GM18861 (cell line): ENCODE results near the gene CDH26.

Source experiments
- ATAC-seq: cut with Tn5 transposase; IDR thresholded peaks from one replicate; pipeline ENCODE4 v1.9.1; 2021; ENCODE audit not compliant: unreplicated experiment

The CDH26 gene

GRCh38 chr20:60057866-60058807 lies 99.9 kb downstream of the CDH26 start:
- no peak for ATAC-seq

GRCh38 chr20:60058879-60059278 lies 100.7 kb downstream of the CDH26 start:
- no peak for ATAC-seq

- ATAC-seq, result no peak
Observed at GRCh38 chr20:60060006-60060557, 101.9 kb downstream of the CDH26 start.

- no peak for ATAC-seq
Observed at GRCh38 chr20:60060593-60060992, 102.4 kb downstream of the CDH26 start.

GRCh38 chr20:60062431-60063047 lies 104.3 kb downstream of the CDH26 start:
- no peak for ATAC-seq

- no peak for ATAC-seq
Observed at GRCh38 chr20:60063048-60063451, 104.8 kb downstream of the CDH26 start.

- ATAC-seq, result no peak
Observed at GRCh38 chr20:60063739-60064380, 105.6 kb downstream of the CDH26 start.
